Astrocyte of the spinal cord (primary cell): ENCODE data around the gene GPR3.
A peak's percentile ranks its signal among the peaks of the same experiment; 100 is the strongest.

Experiments
- DNase-seq: peaks from one replicate; pipeline ENCODE4 v3.0.0; 2011; ENCODE audit warnings: low read depth, low spot score
- H3K4me3 ChIP-seq: 2 replicates; pipeline ENCODE4 v1.5.1; 2011; ENCODE audit warnings: low read depth, mild to moderate bottlenecking, low read length, moderate library complexity
- in situ Hi-C: cut with HindIII; loops from 2 replicates; pipeline ENCODE4 v1.10.0; 2017; ENCODE audit warnings: low sequenced_read_pairs
- TF ChIP-seq, protein P1 (sequence below): IDR thresholded peaks from 2 replicates; pipeline ENCODE4 v1.5.1; 2012; ENCODE audit warnings: low read depth, mild to moderate bottlenecking, low read length, inconsistent platforms

The GPR3 gene

GRCh38 chr1:27348861-27349783 lies 43.3 kb upstream of the GPR3 start:
- TF ChIP-seq, protein P1, sequence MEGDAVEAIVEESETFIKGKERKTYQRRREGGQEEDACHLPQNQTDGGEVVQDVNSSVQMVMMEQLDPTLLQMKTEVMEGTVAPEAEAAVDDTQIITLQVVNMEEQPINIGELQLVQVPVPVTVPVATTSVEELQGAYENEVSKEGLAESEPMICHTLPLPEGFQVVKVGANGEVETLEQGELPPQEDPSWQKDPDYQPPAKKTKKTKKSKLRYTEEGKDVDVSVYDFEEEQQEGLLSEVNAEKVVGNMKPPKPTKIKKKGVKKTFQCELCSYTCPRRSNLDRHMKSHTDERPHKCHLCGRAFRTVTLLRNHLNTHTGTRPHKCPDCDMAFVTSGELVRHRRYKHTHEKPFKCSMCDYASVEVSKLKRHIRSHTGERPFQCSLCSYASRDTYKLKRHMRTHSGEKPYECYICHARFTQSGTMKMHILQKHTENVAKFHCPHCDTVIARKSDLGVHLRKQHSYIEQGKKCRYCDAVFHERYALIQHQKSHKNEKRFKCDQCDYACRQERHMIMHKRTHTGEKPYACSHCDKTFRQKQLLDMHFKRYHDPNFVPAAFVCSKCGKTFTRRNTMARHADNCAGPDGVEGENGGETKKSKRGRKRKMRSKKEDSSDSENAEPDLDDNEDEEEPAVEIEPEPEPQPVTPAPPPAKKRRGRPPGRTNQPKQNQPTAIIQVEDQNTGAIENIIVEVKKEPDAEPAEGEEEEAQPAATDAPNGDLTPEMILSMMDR = no peak
- in situ Hi-C loops = no loop called here
- DNase-seq = peak; percentile 41
- H3K4me3 ChIP-seq = peak overlapping the region; percentile 24

GRCh38 chr1:27349784-27350662 lies 42.4 kb upstream of the GPR3 start:
- peak overlapping the region; percentile 24 for H3K4me3 ChIP-seq
- in situ Hi-C loops = no loop called here
- peak; percentile 59 for DNase-seq
- TF ChIP-seq, protein P1 = no peak

DNA sequence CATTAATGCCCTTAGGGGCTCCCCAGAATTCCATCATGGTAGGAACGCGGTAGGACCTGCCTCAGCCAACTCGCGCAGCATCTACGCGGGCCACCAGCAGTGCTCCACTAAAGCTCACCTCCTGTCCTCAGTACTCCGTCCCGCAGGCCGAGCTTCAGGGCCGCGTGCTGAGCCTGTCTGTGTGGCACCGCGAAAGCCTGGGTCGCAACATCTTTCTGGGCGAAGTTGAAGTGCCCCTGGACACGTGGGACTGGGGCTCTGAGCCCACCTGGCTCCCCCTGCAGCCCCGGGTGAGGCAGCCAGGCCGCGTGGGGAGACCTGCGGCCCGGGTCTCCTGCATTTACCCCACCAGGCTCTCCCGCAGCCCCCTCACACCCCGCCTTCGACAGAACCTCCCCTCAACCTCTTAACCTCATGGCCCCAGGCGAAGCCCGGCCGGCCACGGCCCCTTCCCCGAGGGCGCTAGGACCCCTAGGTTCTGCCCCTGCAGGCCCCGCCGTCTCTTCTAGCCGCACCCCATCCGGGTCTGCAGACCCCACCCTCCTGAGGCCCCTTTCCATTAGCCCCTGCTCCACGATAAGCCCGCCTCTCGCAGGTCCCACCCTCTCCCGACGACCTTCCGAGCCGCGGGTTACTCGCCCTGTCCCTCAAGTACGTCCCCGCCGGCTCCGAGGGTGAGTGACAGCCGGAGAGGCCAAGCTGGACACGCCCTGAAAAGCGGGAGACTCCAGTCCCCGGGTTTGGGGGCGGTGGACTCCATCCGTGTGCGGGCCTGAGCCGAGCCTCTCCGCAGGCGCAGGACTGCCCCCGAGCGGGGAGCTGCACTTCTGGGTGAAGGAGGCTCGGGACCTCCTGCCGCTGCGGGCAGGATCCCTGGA lies 41.5 kb upstream of the GPR3 start:
- in situ Hi-C loops = no loop called here
- TF ChIP-seq, protein P1 = peak; percentile 13
- no peak overlapping the region for H3K4me3 ChIP-seq
- peak; percentile 11 for DNase-seq

- TF ChIP-seq, protein P1 = no peak
- no peak for DNase-seq
- in situ Hi-C loops = no loop called here
- no peak overlapping the region for H3K4me3 ChIP-seq
Measured at GRCh38 chr1:27351541-27352107, 40.8 kb upstream of the GPR3 start.

DNA sequence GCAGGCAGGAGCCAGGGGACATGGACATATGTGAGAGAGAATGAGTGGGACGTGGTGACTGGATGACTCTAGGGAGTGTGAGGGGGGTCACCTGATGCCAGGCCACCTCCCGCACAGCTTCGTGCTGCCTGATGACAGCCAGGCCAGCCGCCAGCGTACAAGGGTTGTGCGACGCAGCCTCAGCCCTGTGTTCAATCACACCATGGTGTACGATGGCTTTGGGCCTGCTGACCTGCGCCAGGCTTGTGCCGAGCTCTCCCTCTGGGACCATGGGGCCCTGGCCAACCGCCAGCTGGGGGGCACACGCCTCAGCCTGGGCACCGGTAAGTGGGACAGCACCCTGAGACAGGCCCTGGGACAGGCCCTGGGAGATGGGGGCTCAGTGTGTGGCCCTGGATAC lies 39.3 kb upstream of the GPR3 start:
- no peak overlapping the region for H3K4me3 ChIP-seq
- TF ChIP-seq, protein P1 = no peak
- DNase-seq = no peak
- in situ Hi-C loops = no loop called here
